ENCODE data around the gene RPS6KA2.

RPS6KA2 gene

DNA sequence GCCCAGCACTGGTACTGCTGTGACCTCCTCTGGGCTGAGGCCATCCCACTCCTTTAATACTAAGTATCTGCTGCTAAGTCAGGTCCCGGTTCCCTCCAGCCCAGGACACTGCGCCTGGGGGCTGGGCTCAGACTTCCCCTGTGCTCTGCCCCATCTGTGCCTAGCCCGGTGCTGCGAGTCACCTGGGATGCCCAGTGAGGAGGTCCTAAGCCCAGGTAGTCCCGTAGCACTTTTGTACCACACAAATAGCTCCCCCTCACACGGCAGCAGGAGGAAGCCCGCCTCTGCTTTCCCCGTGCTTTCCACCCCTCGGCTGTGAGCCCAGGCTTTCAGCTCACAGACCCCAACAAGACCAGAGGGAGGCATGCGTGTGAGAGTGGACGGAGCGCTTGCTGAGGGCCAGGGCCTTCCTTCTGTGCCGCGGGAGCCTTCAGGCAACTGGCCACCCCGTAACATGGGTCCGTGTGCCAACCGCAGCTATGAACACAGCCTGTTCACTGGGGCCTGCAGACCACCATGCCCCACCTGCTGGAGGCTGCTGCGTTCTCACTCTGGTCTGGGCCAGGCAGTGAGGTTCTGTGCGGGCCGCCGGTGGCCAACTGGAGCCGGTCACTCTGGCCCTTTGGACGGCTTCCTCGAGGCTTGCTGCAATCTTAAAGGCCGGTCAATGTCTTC, 164.5 kb downstream of the RPS6KA2 start:
- DNase-seq = no peak

DNA sequence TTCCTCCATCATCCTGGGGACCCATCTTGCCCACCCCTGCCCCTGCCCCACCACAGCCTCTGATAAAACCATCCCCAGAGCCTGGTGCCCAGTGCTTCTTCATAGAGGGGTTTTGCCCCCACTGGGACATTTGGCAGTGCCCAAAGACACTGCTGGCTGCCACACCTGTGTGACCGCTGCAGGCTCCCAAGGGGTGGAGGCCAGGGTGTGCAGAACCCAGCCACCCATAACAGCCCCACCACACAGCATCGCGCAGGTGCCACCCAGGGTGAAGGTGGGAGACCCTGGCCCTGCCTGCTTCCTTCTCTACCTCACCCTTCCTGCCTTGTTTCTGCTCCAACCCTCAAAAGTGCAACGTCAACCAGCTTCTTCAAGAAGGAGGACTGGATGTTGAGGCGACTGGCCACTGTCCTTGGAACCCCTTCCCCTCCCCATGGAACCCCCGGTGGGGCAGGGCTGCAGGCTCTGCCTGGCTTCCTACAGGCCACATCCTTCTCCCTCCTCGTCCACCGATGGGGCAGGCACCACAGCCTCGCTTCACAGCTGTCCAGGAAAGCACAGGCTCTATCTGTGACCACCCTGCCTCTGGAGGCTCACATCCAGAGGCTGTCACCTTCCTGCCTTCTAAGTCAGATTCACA, 165.1 kb downstream of the RPS6KA2 start:
- DNase-seq = no peak

DNA sequence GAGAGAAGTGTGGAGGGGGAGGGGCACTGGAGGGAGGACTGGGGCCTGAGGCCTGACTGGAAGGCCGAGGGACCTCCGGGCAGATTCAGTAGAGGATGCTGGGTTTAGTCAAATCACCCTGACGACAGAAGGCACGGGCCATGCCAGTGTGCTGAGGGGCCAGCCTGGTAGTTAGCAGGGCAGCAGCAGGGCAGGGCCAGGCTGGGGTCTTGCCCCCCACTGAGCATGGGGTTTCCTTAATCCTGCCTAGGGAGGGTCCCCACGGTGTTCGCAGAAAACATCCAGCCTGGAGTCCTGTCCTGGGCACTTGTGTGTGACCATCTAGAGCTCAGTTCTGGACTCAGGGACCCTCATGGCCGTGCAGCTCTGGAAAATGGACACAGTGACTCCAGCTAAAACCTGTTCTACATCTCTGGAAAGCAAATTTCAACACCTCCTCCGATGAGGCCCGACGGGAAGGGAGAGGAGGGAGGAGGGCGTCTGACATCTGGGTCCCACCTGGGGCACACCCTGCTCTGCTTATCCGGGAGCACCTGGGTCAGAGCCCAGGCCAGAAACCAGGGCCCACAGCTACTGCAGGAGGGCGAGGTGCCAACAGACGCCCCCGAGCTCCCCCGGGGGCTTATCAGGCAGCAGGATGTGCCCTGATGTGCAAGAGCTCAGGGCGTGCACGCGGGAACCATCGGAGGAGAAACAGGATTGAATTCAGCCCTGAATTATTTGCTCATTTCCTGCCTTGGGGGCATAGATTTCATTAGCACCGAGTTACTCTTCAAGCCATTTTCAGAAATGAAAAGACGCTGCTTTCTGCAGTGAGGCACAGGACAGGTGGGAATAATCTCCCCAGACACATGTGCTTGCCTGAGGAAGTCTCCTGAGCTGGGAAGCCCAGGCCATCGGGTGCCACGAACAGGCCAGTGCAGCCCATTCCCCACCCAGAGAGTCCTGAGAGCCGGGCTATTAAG, 166.3 kb downstream of the RPS6KA2 start:
- no peak for DNase-seq

DNA sequence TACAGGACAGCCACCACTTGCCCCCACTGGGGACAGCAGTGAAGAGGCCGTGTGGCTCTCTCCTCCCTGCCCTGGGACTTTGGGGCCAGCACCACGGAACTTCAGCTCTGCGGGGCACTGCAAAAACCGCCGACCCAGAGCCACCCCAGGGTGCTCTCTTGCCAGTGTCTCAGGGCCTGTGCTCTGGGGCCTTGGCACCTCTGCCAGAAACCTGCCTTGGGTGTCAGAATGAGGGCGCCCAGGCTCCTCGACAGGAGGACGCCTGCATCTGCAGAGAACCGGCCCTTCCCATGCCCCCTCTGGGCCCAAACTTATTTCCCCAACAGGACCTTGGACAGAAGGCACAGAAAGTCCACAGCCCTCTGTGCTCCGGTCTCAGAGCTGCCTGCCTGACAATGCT, 167.1 kb downstream of the RPS6KA2 start:
- DNase-seq = no peak

DNA sequence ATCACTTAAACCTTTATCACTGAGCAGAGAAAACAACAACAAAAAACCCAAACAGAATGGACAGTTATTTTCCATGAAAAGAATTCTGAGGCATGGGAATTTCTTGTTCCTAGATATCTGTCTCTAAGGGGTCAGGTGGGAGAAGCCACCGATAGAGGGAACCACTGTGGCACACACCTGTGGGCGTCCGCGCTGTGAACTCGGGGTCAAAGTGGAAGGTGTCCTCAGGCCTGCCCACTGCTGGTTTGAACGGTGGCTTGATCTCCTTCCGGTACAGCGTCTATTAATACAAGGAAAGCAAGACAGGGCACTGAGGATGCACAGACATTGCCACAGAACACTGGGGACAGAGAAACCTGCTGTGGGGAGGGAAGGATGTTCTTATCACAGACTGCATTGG, 167.8 kb downstream of the RPS6KA2 start:
- DNase-seq = no peak

DNA sequence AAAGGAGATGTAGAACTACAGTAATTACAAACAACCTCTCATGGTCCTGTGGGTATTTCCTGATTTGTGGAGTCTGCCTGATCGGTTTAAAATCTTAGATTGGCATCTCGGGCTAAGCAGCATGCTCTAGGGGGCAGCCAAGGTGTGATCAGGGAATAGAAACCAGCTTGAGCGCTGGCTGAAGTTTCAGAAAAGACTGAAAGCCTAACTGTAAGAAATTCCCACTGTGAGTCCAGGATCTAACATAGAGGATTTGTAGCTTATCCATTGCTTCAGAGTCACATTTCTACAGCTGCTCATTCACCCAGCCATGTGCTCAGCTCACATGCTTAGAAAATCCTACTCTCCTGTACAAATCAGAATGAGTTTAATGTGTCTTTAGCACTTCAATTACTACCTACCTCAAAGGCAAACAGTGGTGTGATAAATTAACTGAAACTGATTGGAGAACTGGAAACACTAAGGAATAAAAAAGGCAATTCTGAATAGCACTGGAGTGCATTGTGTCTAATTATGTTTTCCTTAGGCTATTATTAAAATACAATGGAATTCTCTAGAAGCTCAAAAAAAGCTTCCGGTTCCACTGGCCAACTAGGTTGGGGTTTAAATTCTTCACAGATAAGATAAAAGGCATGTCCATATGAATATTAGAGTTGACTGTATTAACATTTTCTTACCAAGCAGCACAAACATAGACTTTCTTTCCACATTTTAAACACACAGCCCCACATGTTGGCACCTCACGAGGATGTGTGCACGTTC, 170.5 kb downstream of the RPS6KA2 start:
- DNase-seq = no peak

DNA sequence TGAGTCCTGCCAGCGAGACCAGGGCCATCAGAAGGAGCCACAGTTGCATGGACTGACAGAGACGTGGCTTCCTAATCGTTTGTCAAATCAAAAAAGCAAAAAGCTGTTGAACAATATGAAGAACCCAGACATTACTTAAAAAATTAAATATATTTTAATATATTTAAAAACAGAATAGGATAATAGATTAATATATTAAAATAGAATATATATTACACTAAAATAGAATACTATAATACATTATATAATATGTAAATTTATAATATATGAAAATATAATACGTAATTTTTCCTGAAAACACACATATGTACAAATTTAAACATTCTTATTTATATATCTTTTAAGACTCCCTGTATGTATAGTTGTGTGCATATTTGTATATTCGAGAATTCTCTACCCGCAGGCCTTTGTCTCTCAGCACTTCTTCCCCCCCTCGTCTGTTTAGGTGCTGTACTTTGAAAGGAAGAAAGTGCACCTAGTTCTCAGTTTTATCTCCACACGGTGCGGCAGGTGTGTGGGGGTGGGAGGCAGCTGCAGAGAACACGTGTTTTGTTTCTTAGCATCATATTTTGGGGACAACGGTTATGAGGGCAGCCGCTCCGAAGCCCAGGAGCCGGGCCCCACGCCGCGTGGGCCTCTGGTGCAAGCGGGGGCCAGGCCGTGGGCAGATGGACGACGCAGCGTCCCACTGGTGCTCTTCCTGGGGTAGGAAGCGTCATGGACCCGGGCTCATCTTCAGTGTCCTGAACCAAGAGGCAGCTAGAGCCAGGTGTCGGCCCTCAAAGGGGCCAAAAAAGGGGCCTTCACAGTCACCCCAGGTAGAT, 172.1 kb downstream of the RPS6KA2 start:
- no peak for DNase-seq

DNA sequence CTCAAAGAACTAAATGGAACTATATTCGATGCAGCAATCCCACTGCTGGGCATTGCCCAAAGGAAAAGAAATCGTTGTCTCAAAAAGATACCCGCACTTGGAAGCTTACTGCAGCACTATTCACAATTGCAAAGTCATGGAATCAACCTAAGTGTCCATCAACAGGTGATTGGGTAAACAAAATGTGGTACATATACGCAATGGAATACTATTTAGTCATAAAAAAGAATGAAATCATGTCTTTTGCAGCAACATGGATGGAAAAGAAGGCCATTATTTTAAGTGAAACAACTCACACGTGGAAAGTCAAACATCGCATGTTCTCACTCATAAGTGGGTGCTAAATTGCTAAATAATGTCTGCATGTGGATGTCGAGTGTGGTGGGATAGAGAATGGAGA, 173.4 kb downstream of the RPS6KA2 start:
- no peak for DNase-seq

DNA sequence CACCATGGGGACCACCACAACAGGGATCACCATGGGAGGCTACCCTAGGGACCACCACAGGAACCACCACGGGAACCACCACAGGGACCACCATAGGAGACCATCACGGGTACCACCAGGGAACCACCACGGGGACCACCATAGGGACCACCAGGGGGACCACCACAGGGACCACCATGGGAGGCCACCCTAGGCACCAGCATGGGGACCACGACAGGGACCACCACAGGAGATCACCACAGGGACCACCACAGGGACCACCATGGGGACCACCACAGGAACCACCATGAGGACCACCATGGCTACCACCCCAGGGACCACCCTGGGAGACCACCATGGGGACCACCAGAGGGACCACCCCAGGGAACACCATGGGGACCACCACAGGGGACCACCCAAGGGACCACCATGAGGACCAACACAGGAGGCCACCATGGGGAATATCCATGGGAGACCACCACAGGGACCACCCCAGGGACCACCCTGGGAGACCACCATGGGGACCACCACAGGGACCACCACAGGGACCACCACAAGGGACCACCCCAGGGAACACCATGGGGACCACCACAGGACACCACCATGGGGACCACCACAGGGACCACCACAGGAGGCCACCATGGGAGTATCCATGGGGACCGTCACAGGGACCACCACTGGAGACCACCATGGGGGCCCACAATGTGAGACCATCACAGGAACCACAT, 176.7 kb downstream of the RPS6KA2 start:
- no peak for DNase-seq

DNA sequence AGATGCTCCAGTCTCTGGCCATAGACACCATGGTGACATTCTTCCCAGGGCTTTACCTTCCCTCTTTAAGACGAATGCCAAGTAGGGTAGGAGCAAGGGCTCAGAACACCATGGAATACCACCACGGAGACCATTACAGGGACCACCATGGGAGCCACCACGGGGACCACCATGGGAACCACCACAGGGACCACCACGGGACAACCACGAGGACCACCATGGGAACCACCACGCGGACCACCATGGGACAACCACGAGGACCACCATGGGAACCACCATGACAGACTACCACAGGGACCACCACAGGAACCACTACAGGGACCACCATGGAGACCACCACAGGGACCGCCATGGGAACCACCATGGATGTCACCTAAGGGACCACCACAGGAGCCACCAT, 177.4 kb downstream of the RPS6KA2 start:
- DNase-seq = no peak

DNA sequence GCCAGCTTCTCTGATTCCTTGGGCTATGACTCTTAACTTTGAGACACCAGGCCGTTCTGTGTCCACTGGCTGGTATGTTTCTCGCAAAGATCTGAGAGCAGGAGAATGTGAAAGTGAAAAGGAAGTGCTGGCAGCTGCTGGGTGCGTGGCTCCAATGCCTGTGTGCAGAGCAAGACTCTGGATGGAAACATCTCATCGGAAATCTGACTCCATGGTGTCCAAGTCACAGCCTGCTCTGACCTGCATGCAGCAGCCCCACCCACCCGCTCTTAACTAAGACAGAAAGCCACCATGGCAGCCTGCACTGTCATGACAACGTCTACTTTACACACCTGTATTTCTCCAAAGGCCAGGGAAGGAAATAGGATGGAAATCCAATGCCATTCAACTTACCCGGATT, 178.0 kb downstream of the RPS6KA2 start:
- no peak for DNase-seq

DNA sequence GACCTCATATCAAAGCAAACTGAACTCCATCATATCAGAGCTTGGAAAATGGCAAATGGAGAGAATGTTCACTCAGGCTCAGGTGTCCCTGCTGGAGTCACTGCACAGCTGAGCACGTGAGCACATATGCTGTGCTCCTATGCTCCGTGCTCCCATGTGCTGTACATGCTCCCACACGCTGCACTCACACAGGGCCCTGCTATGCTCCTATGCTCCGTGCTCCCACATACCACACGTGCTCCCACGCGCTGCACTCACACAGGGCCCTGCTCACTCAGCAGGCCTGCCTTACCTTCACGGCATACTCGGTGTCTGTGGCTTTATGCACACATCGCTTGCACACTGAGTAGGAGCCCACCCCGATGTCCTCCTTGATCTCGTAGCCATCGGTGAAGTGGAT, 178.6 kb downstream of the RPS6KA2 start:
- DNase-seq = no peak

DNA sequence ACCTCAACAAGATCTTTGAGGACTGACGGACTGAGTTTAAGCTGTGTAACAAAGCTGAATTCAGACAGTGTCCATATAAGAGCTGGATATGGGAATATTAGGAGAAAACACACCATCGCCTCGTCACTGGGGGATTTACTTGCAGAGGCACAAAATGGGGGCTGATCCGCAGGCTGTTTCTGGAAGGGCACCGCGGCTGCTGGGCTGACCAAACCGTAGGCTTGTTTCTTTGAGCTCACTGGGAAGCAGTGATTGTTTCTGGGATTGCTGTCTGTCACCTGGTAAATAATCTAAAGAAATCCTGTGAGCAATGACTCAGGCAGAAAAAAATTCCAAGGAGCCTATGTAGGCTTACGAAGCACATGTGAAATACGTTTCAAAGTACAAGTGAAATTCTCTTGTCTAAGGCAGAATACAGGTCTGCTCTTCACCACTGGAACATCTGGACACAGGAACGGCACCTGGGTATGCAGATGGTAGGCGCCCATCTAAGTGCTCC, 180.4 kb downstream of the RPS6KA2 start:
- DNase-seq = no peak

DNA sequence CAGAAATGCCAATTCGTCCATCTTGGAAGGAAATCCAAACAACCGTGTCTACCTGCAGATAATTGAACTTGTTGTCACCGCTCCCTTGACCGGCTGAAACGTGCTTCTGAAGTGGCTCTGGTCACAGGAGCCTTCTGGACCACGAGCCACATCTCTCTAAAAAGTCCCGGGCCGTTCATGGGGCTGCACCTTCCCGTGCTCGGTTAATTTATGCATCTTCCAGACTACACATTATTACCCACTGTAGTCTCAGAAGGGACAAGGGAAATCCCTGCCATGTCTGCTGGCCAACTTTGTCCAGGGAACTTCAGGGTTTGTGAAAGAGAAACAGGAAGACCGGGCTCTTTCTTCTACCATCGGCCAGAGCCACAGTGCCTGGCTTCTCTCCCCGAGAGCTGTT, 180.9 kb downstream of the RPS6KA2 start:
- DNase-seq = no peak

DNA sequence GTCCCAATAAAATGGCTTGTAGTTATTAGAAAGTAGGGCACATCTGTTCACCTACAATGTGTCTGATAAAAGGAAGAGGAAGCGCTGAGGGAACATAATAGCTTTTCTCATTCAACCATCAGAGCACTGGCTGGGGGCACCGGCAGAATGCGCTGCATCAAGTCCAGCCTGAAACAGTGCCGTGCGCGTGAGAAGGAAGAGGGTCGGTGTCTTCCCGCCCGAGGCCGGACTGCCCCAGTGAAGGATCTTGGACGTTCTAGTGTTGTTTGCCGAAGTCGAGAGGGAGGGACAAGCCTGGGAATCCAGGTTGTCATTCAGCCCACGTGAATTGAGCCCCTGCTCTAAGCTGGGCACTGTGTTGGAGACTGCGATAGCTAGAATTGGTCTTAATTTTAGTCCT, 182.6 kb downstream of the RPS6KA2 start:
- no peak for DNase-seq

DNA sequence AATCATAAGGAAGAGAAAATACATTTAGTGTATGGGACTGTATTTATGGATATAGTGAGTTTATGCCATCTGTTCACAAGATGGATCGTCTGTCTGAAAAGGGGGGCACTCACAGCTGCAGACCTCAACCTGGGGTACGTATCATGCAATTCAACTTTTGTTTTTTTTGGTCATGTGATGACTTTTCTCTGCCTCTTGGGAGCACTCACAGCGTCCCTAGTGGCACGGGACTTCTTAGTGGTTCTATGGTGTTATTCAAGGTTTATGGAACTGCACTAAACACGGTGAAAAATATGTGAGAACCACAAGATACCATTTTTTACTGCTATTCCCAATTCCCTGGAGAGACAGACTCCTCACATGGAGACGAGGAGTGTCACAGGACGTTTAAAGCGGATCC, 183.9 kb downstream of the RPS6KA2 start:
- DNase-seq = no peak

DNA sequence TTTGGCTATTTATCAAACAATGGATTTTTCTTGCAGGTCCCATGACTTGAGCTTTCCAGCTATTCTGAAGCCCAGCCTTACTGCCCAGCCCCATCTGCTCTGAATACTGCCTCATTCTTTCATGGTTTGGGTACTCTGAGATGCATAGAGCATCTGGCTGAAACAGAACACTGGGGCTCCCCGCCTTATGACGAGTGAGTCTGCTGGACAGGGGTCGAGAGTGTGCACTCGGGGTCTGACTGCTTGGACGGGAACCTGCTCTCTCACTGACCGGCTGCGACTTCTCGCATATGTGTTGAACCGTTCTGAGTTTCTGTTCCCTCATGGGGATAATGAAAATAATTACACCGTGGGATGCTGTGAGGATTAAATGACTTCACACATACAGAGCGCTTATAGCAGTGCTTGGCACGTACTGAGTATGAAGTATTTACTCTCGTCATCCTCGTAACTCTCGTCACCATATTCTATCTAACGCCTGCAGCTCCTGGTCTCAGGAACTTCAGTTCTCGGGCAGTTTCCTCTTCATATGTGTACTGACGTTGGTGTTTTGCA, 184.8 kb downstream of the RPS6KA2 start:
- no peak for DNase-seq

DNA sequence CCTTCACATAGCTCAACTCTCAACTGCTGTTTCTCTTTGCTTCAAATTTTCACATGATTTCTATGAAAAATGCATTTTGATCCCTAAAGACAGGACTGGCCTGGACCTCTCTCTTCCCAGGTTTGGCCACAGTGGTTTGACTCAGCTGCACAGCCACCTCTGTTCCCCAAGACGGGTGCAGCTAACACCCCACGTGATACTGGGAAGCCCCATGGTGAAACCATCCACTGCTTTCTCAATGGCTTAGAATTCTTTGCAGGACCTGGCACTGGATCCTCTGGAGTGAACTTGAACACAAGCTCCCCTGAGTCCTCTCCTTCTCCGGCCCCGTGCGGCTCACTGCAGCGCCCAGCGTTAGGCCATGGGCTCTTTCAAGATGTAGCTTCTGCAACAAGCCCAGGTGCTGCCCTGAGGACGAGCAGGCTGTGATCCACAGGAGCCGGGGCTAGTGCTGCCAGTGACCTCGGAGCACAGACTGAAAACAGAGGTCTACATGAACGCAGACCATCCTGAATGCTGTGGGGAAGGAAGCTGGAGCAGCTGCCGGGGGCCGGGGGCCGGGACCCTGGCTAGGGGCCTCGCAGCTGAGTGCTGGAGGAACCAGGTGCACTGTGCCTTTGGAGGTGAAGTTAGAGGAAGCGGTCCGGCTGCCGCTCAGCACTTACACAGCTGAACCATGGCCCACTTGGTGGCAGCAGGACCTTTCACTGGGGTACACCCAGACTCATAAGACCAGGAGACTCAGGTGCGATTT, 185.5 kb downstream of the RPS6KA2 start:
- DNase-seq = no peak

DNA sequence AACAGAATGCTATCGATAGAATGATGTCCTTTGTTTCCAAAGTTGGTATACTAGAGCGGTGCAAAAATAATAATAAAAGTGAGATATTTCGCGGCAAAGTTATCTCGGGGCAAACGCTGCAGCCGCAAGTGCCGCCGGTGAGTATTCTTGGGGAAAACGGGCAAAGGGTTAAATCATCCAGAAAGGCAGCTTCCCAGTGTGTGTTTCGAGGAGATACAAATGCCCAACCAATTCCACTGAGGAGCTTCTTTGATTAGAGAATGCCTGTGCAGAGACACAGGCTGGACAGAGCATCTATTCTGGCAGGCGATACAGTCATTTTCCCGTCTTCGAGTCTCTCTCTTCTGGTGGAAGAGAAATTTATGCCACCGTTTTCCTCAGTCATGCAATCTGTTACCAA, 186.3 kb downstream of the RPS6KA2 start:
- no peak for DNase-seq

DNA sequence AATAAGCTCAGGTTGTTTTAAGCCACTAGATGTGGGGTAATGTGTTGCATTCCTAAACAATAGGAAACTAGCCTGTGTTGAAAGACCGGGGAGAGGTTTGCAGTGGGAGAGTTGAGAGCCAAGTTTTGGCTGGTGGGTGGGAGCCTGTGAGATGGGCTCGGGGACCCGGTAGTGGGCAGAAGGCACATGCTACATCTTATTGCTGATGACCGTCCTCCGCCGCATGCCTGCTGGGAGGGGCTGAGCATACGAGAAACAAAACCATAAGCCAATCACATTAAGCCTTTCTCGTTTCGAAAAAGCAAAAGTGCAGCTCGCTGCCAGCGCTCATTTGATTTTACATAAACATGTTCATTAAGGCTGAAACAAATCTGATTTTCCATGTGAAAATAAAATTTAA, 186.9 kb downstream of the RPS6KA2 start:
- no peak for DNase-seq
